Measurements from ENCODE around the gene CREBZF. TPM values are rescaled to one million over a fixed set of nuclear protein-coding genes. Genes with fewer than 3 reads are reported as not detected.
A peak's percentile ranks its signal among the peaks of the same experiment; 100 is the strongest.

The CREBZF gene
- total RNA-seq, 1 donor from 2014 or later: 49.0 TPM

GRCh38 chr11:85647078-85647477, 17.9 kb downstream of the CREBZF start:
- no peaks in the 10 kb centered on the region for H3K27me3 Mint-ChIP-seq (ENCODE audit: unreplicated experiment)
- H3K27ac Mint-ChIP-seq (ENCODE audit: unreplicated experiment): peak overlapping the region; percentile 66
- H3K4me1 Mint-ChIP-seq (ENCODE audit: unreplicated experiment): peaks cover 2% of the 10 kb centered on the region
- peak overlapping the region; percentile 98 for H3K4me3 Mint-ChIP-seq (ENCODE audit: unreplicated experiment)
- no peak for TF ChIP-seq CTCF (IDR thresholded peaks at IDR 0.05; ENCODE audit: unreplicated experiment)
- H3K36me3 Mint-ChIP-seq (ENCODE audit: low read depth, unreplicated experiment): no peaks in the 10 kb centered on the region
- DNase-seq (ENCODE audit: low spot score): no peak
- no peaks in the 10 kb centered on the region for H3K9me3 Mint-ChIP-seq (ENCODE audit: unreplicated experiment)

GRCh38 chr11:85643191-85643614, 21.7 kb downstream of the CREBZF start:
- H3K36me3 Mint-ChIP-seq (ENCODE audit: low read depth, unreplicated experiment): no peaks in the 10 kb centered on the region
- H3K4me3 Mint-ChIP-seq (ENCODE audit: unreplicated experiment): no peak overlapping the region
- no peak for TF ChIP-seq CTCF (IDR thresholded peaks at IDR 0.05; ENCODE audit: unreplicated experiment)
- DNase-seq (ENCODE audit: low spot score): no peak
- H3K27me3 Mint-ChIP-seq (ENCODE audit: unreplicated experiment): no peaks in the 10 kb centered on the region
- H3K9me3 Mint-ChIP-seq (ENCODE audit: unreplicated experiment): no peaks in the 10 kb centered on the region
- peaks cover 2% of the 10 kb centered on the region for H3K4me1 Mint-ChIP-seq (ENCODE audit: unreplicated experiment)
- no peak overlapping the region for H3K27ac Mint-ChIP-seq (ENCODE audit: unreplicated experiment)

- H3K36me3 Mint-ChIP-seq (ENCODE audit: low read depth, unreplicated experiment): no peaks in the 10 kb centered on the region
- no peak for DNase-seq (ENCODE audit: low spot score)
Measured at GRCh38 chr11:85634747-85635146, 30.2 kb downstream of the CREBZF start.

GRCh38 chr11:85628771-85629341, 36.1 kb downstream of the CREBZF start:
- H3K27me3 Mint-ChIP-seq (ENCODE audit: unreplicated experiment): peaks cover 1% of the 10 kb centered on the region
- TF ChIP-seq CTCF (IDR thresholded peaks at IDR 0.05; ENCODE audit: unreplicated experiment): no peak
- H3K9me3 Mint-ChIP-seq (ENCODE audit: unreplicated experiment): no peaks in the 10 kb centered on the region
- H3K4me1 Mint-ChIP-seq (ENCODE audit: unreplicated experiment): peaks cover 18% of the 10 kb centered on the region
- H3K36me3 Mint-ChIP-seq (ENCODE audit: low read depth, unreplicated experiment): no peaks in the 10 kb centered on the region
- peak overlapping the region; percentile 98 for H3K4me3 Mint-ChIP-seq (ENCODE audit: unreplicated experiment)
- no peak for DNase-seq (ENCODE audit: low spot score)
- peak overlapping the region; percentile 94 for H3K27ac Mint-ChIP-seq (ENCODE audit: unreplicated experiment)

More at GRCh38 chr11:85634747-85635146, 30.2 kb downstream of the CREBZF start:
- Mint-ChIP-seq H3K27me3 (ENCODE audit: unreplicated experiment) (no peaks in the 10 kb centered on the region), H3K4me3 (ENCODE audit: unreplicated experiment) (no peak overlapping the region), H3K27ac (ENCODE audit: unreplicated experiment) (no peak overlapping the region), H3K9me3 (ENCODE audit: unreplicated experiment) (no peaks in the 10 kb centered on the region), H3K4me1 (ENCODE audit: unreplicated experiment) (no peaks in the 10 kb centered on the region)
- TF ChIP-seq CTCF (IDR thresholded peaks at IDR 0.05; ENCODE audit: unreplicated experiment): no peak

GRCh38 chr11:85627998-85628770, 36.7 kb downstream of the CREBZF start, which contains the start of gene TMEM126B:
TSS of gene TMEM126B (plus strand) at chr11:85628593. CDS start at chr11:85628608, 15 bp downstream.
- H3K4me1 Mint-ChIP-seq (ENCODE audit: unreplicated experiment): peaks cover 18% of the 10 kb centered on the region
- no peaks in the 10 kb centered on the region for H3K36me3 Mint-ChIP-seq (ENCODE audit: low read depth, unreplicated experiment)
- no peaks in the 10 kb centered on the region for H3K9me3 Mint-ChIP-seq (ENCODE audit: unreplicated experiment)
- peak; percentile 95 for DNase-seq (ENCODE audit: low spot score)
- peak within 1 kb of the TSS; percentile 94 for H3K27ac Mint-ChIP-seq (ENCODE audit: unreplicated experiment)
- peak within 1 kb of the TSS; percentile 98 for H3K4me3 Mint-ChIP-seq (ENCODE audit: unreplicated experiment)
- no peak for TF ChIP-seq CTCF (IDR thresholded peaks at IDR 0.05; ENCODE audit: unreplicated experiment)
- peaks cover 1% of the 10 kb centered on the region for H3K27me3 Mint-ChIP-seq (ENCODE audit: unreplicated experiment)
